Measurements from ENCODE around the gene VAV1. TPM values are rescaled to one million over a fixed set of nuclear protein-coding genes. Genes with fewer than 3 reads are reported as not detected.

Gene VAV1
- total and polyA plus RNA-seq, 2 donors (not counting 3 experiments of a cell fraction or from before 2014, with no cell fraction given) = not detected

GRCh38 chr19:6852001-6852400 is 79.5 kb downstream of the VAV1 start:
- no peaks in the 10 kb centered on the region for H3K9me1 ChIP-seq (replicated peaks; ENCODE audit: control insufficient read depth, extremely low read depth, insufficient read depth, low read length)
- ChIA-PET POLR2A (interaction anchor here (0.5 to 1.1 kb wide), 2 partner anchors 12 to 33 kb away, joined by 3 read pairs; no protein-coding TSS in a partner anchor), CTCF (interaction anchor here (2.8 kb wide), 1 partner anchor 12 kb away, joined by 12 read pairs; no protein-coding TSS in a partner anchor)
- H3K27ac ChIP-seq (ENCODE audit: insufficient read depth, low read depth, low read length) = no peak overlapping the region
- H3K4me1 ChIP-seq (ENCODE audit: control insufficient read depth, extremely low read depth, insufficient read depth, low read length) = no peaks in the 10 kb centered on the region
- intact Hi-C loops (cut with micrococcal nuclease) = no loop called here
- H3K9me3 ChIP-seq (replicated peaks; ENCODE audit: control insufficient read depth, insufficient read depth, low read length) = no peaks in the 10 kb centered on the region
- no peaks in the 10 kb centered on the region for H3K27me3 ChIP-seq (ENCODE audit: control insufficient read depth in 2 of 2, insufficient read depth in 2 of 2, low read length in 2 of 2)
- no peaks in the 10 kb centered on the region for H4K20me1 ChIP-seq (replicated peaks; ENCODE audit: control insufficient read depth, extremely low read depth, insufficient read depth, low read length)
- BruUV-seq (replicated peaks) = no TSS peak
- FAIRE-seq = no peak
- H3K79me2 ChIP-seq (ENCODE audit: control insufficient read depth, insufficient read depth, low read length) = no peaks in the 10 kb centered on the region
- H3K4me2 ChIP-seq (ENCODE audit: insufficient read depth, low read length) = no peak overlapping the region
- no peak for DNase-seq (ENCODE audit: low read depth, low spot score)
- no peaks in the 10 kb centered on the region for H3K36me3 ChIP-seq (ENCODE audit: control insufficient read depth in 2 of 2, extremely low read depth in 1 of 2, insufficient read depth in 2 of 2, low read length in 2 of 2)
- no peak overlapping the region for H2AFZ ChIP-seq (ENCODE audit: low read depth, low read length)
- TF ChIP-seq FOS (IDR thresholded peaks at IDR 0.05; ENCODE audit: borderline replicate concordance, insufficient read depth, low read length) (no peak), GATA2 (IDR thresholded peaks at IDR 0.05; ENCODE audit: insufficient read depth, insufficient read length, low read depth, low read length) (no peak), POLR2AphosphoS5 (IDR thresholded peaks at IDR 0.05; ENCODE audit: insufficient read depth, low read depth, low read length) (no peak), MYC (IDR thresholded peaks at IDR 0.05; ENCODE audit: low read depth, low read length) (no peak), POLR2A (IDR thresholded peaks at IDR 0.05; ENCODE audit: low read depth, low read length) (no peak), EZH2 (IDR thresholded peaks at IDR 0.05; ENCODE audit: borderline replicate concordance, low read depth, low read length, severe bottlenecking) (no peak), MAX (IDR thresholded peaks at IDR 0.05; ENCODE audit: insufficient read depth, insufficient read length) (no peak), JUN (IDR thresholded peaks at IDR 0.05; ENCODE audit: borderline replicate concordance, insufficient read depth, insufficient read length, low read depth) (no peak), CTCF (IDR thresholded peaks at IDR 0.05; ENCODE audit: extremely low read depth in 1 of 2, insufficient read depth in 1 of 2, low read depth in 1 of 2, low read length in 2 of 2) (no peak)
- dilution Hi-C loops (cut with MboI; ENCODE audit: extremely low pct_ligation_motif_present, low sequenced_read_pairs) = no loop called here
- no peak overlapping the region for H3K4me3 ChIP-seq (replicated peaks in 1 of 3; ENCODE audit: insufficient read depth in 1 of 3, low read depth in 1 of 3, low read length in 3 of 3)
- no peak overlapping the region for H3K9ac ChIP-seq (replicated peaks; ENCODE audit: extremely low read depth, insufficient read depth, low read length)
